Measurements from ENCODE around the gene MED7.
"Not testable (repeated sequence)": the region's sequence is repeated elsewhere in the genome, so short reads cannot be mapped to it uniquely, and the experiment has no call there.

Gene MED7

GRCh38 chr5:157142317-157143126, at the start of gene MED7:
TSS of gene MED7 (minus strand) at chr5:157142865. CDS start at chr5:157139431, 3,434 bp downstream.
- peak; percentile 96 for DNase-seq

DNA sequence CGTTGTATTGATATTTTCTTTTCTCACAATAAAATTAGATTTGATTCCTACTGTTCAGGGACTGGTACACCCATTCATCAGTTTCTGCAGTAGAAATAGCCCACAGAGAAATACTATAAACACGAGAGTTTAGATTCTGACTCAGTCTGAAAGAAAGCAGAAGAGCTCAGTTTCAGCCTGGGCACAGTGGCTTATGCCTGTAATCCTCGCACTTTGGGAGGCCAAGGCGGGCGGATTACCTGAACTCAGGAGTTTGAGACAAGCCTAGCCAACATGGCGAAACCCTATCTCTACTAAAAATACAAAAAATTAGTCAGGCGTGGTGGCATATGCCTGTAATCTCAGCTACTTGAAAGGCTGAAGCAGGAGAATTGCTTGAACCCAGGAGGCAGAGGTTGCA, 46.6 kb upstream of the MED7 start:
- no peak for DNase-seq

GRCh38 chr5:157188270-157188669, 45.6 kb upstream of the MED7 start:
- DNase-seq, result no peak

GRCh38 chr5:157187046-157187754, 44.5 kb upstream of the MED7 start:
- no peak for DNase-seq

- DNase-seq, result no peak
Observed at GRCh38 chr5:157186309-157187045, 43.8 kb upstream of the MED7 start.

DNA sequence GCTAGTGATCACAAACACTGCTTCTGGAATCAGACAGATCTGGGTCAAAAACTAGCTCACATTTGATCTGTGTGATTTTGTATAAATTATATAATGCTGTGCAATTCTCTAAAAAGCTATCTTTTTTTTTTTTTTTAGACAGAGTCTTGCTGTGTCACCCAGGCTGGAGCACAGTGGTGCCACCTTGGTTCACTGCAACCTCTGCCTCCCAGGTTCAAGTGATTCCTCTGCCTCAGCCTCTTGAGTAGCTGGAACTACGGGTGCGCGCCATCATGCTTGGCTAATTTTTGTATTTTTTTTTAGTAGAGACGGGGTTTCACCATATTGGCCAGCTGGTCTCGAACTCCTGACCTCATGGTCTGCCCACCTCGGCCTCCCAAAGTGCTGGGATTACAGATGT, 42.5 kb upstream of the MED7 start:
- not testable (repeated sequence) for DNase-seq

DNA sequence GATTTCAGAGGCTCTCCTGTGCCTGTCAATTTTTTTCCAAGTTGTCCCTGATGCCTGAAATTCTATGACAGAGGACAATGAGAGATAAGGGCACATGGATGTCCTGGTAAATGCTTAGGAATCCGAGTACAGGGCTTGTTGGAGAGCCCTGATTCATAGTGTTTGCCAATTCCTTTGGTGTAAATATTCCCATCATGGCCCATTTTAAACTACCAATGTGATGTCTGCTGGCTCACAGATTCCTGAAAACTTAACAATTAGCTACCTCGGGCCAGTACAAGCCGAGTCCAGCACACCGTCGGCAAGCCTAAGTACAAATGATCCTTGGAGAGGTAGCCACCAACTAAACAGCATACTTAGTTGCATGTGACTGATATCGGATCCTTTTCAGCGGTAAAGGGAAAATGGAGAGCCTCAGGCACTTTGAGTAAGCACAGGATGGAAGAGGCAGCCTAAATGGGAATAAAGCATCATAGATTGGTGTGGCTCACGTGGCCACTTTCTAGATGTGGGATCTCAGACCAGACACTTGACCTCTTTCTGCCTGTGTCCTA, 41.5 kb upstream of the MED7 start:
- no peak for DNase-seq

- no peak for DNase-seq
Observed at GRCh38 chr5:157182143-157182757, 39.6 kb upstream of the MED7 start.

DNA sequence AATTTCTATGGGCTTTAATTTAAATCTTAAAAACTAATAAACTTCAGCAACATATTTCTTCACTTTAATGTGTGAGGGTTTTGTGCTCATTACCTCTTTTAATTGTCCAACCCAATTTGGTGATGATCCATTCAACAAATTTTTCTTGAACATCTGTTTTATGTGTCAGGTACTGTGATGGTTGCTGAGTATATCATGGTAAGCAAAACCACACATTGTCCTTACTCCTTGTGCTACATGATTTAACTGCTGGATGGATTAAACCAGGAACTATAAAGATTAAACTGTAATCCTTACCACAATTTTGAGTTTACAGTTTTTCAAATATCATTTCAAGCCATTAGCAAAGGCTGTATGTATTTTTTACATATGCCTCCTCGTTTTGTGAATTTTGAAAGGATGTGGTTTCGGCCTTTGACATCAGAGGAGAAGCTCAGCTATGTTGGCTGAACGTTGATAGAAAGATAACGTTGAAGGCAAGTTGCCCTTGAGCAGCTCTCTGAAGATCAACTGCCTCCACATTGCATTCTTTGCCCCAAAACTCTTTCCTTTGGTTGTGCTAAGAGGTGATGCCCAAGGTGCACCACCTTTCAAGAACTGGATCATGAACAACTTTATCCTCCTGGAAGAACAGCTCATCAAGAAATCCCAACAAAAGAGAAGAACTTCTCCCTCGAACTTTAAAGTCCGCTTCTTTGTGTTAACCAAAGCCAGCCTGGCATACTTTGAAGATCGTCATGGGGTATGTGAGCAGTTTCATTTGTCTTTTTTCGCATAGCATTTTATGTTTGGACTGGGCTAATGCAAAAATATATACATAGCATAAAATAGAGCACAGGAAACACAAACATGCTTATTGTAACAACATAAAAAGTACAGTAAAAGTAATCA, 38.0 kb upstream of the MED7 start, which contains the start of gene ITK:
ITK (plus strand) TSS at position 467 of the 891 bp plus-strand sequence; CDS start at position 605, 138 bp downstream.
- no peak for DNase-seq

- DNase-seq, result no peak
Observed at GRCh38 chr5:157178966-157179365, 36.3 kb upstream of the MED7 start.

DNA sequence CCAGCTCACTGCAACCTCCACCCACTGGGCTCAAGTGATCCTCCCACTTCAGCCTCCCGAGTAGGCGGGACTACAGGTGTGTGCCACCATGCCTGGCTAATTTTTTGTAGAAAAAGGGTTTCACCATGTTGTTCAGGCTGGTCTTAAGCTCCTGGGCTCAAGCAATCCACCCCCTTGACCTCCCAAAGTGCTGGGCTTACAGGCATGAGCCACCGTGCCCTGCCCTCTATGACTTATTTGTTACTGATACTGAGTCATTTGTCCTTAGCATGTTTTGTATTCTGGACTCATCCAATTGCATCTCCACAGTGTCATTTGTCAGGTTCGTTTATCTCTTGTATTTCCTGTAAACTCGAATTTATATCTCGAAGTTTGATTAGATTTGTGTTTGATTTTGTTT, 35.3 kb upstream of the MED7 start:
- no peak for DNase-seq

GRCh38 chr5:157175071-157175612, 32.5 kb upstream of the MED7 start:
- DNase-seq, result no peak

- DNase-seq, result no peak
Observed at GRCh38 chr5:157172403-157172802, 29.7 kb upstream of the MED7 start.

DNA sequence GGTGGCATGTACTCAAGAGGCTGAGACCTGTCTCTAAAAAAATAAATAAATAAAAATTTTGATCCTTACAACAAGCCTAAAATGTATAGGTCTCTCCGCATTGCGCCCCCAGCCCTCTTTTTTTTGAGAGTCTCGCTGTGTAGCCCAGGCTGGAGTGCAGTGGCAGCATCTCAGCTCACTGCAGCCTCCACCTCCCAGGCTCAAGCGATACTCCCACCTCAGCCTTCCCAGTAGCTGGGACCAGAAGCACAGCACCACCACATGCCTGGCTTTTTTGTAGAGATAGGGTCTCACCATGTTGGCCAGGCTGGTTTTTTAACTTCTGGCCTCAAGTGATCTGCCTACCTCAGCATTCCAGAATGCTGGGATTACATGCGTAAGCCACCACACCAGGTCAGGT, 25.6 kb upstream of the MED7 start:
- DNase-seq, result no peak

- DNase-seq, result no peak
Observed at GRCh38 chr5:157167214-157167621, 24.6 kb upstream of the MED7 start.

DNA sequence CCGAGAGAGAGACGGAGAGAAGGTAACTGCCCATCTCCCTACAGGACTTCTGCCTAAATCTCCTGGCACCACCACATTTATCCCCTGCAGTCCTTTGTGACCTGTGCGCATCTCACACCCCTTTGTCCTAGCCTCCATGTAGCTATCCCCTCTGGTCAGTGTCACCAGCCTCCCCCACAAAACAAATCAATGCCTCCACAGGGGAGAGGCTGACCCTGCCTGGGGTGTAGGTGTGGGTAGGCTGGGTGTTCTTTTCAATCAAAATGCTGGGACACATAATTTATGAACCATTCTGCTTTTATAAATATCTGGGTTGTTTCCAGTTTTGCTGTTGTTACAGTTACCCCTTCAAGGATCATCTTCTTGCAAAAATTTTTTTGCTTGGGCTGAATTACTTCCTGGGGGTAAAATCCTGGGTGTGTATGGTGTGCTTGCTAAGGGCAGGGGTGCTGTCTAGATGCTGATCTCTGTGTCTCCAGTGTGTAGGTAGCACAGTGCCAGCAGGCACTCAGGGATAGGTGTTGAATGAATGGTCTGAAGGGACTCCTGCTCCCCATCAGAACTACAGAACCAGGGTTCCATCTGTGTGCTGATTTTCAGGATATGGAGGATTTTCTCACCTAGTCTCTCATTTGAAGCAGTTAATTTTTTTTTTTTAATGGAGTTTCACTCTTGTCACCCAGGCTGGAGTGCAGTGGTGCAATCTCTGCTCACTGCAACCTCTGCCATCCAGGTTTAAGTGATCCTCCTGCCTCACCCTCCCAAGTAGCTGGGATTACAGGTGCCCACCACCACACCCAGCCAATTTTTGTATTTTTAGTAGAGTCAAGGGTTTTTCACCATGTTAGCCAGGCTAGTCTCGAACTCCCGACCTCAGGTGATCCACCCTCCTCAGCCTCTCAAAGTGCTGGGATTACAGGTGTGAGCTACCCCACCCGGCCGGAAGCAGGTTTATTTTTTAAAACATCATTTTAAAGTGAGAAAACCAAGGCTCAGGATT, 23.8 kb upstream of the MED7 start, which contains the start of gene GARIN3:
GARIN3 (minus strand) TSS at position 51 of the 1,000 bp plus-strand sequence. CDS start 96 bp downstream, outside the sequence.
- DNase-seq, result no peak

DNA sequence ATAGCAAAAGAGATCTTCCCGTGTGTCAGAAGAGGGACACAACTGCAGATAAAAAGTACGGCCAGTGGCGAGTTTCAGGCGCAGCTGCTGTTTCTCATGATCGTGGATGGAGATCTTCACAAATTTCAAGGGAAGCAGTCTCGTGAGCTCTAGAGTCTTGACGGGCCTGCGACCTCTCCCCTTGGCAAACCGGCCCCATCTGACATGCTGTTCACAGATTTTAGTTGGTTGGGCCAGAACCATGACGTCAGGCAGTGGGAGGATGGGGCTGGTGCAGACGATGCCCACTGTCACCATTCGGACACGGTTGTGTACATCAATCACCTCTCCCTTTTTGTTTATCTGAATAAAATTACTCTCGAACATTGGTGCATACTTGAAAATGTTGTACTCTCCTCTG, 23.0 kb upstream of the MED7 start:
- no peak for DNase-seq

DNA sequence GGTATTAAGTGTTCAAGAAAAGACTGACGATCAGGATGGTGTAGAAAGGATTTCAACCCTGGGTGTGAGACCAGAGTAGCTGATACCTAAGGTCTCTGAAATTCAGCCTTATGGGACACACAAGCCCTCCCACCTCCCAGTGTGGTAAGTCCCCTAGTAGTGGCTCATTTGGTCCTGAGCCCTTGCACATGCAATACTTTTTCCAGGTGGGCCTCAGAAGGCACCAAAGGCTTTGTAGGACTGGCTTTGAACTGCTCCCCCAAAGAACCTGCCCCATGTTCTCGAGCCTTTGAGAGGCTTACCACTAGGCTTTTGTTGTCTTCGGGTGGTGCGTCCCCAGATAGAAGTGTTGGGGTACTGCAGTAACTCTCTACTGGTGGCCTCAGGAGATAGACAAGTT, 22.6 kb upstream of the MED7 start:
- no peak for DNase-seq

- DNase-seq, result no peak
Observed at GRCh38 chr5:157164521-157164920, 21.9 kb upstream of the MED7 start.
